ENCODE results near the gene PARVB.

DNA sequence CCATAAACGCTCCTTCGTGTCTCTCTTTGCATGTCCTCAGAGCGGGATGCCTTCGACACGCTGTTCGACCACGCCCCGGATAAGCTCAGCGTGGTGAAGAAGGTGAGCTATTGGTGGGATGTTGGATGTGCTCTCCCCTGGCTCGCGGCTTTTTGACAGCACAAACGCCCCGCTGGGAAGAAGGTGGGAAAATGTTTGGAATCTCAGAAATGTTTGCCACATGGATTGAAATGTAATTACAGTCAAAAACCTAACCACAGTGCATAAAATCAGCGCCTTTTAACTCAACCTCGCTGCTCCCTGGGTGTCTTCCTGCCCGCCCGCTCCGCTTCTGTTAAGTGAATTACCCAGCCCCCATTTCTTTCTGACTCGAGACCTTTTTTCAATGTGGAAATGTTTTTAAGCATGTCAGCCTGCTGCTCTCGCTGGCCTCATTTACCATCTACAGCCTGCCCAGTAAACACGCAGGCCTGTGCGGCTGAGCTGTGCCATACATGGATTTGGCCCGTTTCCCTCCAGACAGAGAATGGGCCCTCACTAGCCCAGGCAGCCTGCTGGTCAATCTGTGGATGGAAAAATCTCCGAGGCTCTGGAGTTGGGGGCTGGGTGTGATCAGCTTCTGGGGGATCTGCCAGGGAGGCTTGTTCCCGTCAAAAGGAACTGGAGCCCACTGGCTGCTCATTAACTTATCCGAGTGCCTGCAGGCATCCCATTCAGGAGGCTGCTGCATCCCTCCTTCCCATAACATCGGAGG lies 123.9 kb downstream of the PARVB start:
- TF ChIP-seq CTCF (IDR thresholded peaks at IDR 0.05 in 4 of 5, conservative IDR thresholded peaks at IDR 0.05 in 1 of 5): no peak
- TF ChIP-seq POLR2A (IDR thresholded peaks at IDR 0.05): no peak

All from gastrocnemius medialis (tissue), 4 donors.